WI38 (cell line): ENCODE results near the gene ZNF496.
"Not testable (repeated sequence)": the region's sequence is repeated elsewhere in the genome, so short reads cannot be mapped to it uniquely, and the experiment has no call there.

Experiments used
- H3K4me3 ChIP-seq: 2 replicates; pipeline ENCODE4 v1.5.1; 2011; ENCODE audit warnings: low read depth, mild to moderate bottlenecking, control low read depth, low read length
- TF ChIP-seq, protein P1 (sequence below): IDR thresholded peaks from 2 replicates; pipeline ENCODE4 v1.5.1; 2012; ENCODE audit warnings: low read depth, mild to moderate bottlenecking, control low read depth, low read length

ZNF496 gene

DNA sequence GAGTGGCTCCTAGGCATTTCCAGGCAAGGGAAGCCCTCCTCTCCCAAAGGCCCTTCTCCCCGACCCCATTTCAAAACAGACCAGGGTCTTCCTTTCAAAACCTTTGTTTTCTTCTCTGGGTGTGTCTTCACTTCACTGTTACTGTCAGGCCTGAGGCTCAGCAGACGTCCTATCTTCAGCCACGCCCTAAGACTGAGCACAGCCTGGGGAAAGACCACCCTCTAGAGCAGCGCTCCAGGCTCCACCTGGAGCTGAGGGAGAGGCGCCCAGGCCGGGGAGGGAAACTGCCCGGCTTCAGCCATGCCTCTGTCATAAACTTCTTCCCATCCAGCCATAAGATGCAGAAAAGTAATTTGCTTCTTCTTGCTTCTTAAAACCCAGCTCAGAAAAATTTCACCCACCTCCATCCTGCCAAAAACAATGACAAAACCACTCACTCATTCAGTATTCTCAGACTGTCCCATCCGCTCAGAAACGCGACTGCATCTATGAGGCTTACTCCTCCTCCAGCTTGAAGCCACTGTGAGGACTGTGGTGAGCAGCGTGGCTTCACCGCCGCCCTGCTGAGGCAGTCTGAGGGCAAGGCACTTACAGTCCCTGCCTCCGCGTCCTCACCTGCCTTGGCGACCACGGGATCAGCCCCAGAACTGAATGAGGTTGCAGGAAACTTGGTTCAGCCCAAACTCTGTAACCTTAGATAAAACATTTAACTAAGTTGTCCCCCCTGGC, 39.7 kb downstream of the ZNF496 start:
- no peak overlapping the region for H3K4me3 ChIP-seq
- TF ChIP-seq, protein P1, sequence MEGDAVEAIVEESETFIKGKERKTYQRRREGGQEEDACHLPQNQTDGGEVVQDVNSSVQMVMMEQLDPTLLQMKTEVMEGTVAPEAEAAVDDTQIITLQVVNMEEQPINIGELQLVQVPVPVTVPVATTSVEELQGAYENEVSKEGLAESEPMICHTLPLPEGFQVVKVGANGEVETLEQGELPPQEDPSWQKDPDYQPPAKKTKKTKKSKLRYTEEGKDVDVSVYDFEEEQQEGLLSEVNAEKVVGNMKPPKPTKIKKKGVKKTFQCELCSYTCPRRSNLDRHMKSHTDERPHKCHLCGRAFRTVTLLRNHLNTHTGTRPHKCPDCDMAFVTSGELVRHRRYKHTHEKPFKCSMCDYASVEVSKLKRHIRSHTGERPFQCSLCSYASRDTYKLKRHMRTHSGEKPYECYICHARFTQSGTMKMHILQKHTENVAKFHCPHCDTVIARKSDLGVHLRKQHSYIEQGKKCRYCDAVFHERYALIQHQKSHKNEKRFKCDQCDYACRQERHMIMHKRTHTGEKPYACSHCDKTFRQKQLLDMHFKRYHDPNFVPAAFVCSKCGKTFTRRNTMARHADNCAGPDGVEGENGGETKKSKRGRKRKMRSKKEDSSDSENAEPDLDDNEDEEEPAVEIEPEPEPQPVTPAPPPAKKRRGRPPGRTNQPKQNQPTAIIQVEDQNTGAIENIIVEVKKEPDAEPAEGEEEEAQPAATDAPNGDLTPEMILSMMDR, result no peak

DNA sequence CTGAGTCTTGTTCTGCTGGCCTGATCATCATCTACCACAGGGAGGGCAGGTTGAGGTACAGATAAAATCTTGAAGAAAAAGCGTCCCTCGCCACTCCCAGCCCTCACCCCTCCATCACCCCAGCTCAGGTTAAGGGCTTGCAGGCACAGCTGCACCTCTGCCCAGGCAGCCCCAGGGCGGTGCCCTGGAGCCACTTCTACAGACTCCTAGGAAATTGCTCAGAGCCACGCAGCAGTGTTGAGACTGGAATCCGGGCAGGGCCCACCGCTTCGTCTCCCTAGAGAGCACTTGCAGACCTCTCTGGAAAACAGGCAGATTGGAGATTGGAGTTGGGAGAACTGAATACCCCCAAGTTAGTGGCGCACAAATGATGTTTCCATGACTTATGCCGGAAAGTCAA, 40.5 kb downstream of the ZNF496 start:
- TF ChIP-seq, protein P1, result no peak
- H3K4me3 ChIP-seq, result no peak overlapping the region

DNA sequence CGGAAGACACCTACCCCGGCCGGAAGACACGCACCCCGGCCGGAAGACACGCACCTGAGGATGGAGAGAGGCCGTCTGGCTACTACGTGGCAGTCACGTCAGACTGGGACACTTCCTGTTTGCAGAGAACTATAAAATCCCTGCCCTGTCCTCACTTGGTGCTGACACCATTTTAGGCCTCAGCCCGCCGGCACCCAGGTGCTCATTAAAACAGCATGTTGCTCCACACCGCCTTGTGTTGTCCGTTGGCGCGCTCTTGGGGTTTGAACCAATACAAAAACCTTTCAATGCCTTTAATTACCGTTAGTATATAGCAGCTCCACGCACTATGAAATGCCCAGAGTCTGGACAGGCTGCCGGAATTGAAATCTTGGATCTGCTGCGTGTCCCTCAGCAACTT, 41.1 kb downstream of the ZNF496 start:
- TF ChIP-seq, protein P1, result no peak

DNA sequence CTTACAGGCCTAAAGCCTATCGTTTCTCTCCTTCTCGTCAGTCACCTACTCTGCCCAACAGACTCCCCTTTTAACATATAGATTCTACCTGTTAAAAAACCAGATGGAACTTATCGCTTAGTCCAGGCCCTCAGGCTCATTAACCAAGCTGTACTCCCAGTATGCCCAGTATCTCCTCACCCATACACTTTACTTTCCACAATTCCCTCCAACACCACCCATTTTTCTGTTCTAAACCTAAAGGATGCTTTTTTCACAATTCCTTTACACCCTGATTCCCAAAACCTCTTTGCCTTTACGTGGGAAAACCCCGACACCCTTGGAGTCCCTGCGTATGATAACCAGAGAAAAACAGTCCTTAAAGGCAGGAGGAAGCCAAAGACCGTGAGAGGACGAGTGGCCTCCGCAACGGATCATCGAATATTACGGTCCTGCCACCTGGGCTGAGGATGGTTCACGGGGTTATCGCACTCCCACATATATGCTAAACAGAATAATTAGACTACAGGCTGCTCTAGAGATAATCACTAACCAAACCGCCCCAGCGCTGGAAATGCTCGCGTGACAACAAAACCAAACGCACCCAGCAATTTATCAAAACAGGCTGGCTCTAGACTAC, 42.3 kb downstream of the ZNF496 start:
- H3K4me3 ChIP-seq, result not testable (repeated sequence)

More for the DNA sequence above, 41.1 kb downstream of the ZNF496 start:
- no peak overlapping the region for H3K4me3 ChIP-seq

DNA sequence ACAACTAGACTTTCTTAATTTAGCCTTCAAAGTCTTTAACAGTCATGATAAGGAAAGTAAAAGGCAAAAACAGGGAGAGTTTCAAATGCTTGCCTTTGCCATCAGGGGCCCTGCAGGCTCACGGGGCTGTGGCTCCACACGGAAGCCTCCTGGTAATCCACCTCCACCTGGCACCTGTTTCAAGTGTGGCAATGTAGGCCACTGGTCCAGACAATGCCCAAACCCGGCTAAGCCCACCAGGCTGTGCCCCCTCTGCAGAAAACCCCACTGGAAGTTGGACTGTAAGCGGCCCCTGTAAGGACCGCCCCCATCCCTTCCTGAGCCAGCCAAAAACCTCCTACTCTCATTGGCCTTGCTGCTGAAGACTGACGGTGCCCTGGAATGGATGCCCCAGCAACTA, 43.3 kb downstream of the ZNF496 start:
- H3K4me3 ChIP-seq, result no peak overlapping the region
- TF ChIP-seq, protein P1, result no peak

DNA sequence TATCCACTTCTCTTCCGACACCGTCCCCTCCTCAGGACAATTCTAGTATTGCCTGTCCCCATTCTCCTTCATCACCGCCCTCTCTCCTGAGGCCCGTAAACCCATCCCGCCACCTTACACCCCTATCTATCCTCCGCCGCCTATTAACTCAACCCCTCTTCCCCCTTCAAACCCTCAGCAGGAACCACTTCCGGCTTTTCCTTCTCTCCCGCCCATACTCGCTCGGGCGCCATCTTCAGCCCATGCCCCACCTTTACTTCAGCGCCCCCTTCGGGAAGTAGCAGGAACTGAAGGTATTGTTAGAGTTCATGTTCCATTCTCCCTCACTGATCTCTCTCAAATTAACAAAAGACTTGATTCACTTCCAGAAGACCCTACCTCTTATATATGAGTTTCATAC, 44.2 kb downstream of the ZNF496 start:
- TF ChIP-seq, protein P1, result no peak
- no peak overlapping the region for H3K4me3 ChIP-seq

DNA sequence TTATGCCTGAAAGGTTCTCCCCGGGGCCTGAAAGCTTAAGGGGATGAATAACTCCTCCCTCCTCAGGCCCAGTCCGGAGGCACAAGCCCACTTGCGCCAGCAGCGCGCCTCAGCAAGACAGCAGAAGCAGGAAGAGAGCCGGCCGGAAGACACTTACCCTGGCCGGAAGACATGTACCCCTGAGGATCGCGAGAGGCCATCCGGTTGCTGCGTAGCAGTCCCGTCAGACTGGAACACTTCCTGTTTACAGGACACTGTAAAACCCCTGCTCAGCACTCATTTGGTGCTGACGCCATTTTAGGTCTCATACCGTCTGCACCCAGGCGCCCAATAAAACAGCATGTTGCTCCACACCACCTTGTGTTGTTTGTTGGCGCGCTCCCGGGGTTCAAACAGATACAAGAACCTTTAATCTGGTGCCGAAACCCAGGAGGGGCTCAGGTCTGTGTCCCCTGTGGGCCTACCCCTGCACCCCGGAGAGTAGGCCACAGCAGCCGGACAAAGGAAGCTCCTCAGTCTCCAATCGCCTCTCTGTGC, 45.5 kb downstream of the ZNF496 start:
- TF ChIP-seq, protein P1, result no peak
- no peak overlapping the region for H3K4me3 ChIP-seq
